ENCODE results near the gene TRMT6.

Gene TRMT6

DNA sequence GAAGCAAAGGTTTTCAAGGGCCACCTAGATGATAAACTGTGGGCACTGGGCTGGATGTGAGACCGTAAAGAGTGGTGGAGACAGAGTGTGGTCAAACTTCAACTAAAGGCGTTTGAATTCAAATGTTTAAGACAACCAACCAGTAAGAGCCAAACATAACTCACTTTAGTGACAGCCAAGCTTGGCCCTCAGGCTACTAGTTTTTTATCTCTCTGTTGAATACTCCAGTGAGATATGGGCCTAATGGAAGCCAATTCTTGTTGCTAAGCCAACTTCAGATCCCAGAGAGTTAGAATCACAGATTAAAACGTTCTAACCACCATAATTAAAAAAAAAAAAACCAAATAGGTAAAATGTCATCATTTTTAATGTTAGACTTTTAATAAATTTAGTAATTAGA, 57.3 kb downstream of the TRMT6 start:
- Mint-ChIP-seq H3K9me3 (no peaks in the 10 kb centered on the region), H3K36me3 (ENCODE audit: low read depth) (no peaks in the 10 kb centered on the region), H3K27me3 (ENCODE audit: low read depth) (peaks cover 16% of the 10 kb centered on the region), H3K27ac (no peak overlapping the region), H3K4me3 (no peak overlapping the region), H3K4me1 (no peaks in the 10 kb centered on the region)
- TF ChIP-seq, protein P1, sequence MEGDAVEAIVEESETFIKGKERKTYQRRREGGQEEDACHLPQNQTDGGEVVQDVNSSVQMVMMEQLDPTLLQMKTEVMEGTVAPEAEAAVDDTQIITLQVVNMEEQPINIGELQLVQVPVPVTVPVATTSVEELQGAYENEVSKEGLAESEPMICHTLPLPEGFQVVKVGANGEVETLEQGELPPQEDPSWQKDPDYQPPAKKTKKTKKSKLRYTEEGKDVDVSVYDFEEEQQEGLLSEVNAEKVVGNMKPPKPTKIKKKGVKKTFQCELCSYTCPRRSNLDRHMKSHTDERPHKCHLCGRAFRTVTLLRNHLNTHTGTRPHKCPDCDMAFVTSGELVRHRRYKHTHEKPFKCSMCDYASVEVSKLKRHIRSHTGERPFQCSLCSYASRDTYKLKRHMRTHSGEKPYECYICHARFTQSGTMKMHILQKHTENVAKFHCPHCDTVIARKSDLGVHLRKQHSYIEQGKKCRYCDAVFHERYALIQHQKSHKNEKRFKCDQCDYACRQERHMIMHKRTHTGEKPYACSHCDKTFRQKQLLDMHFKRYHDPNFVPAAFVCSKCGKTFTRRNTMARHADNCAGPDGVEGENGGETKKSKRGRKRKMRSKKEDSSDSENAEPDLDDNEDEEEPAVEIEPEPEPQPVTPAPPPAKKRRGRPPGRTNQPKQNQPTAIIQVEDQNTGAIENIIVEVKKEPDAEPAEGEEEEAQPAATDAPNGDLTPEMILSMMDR (IDR thresholded peaks at IDR 0.05; ENCODE audit: unreplicated experiment in 3 of 3), result no peak

DNA sequence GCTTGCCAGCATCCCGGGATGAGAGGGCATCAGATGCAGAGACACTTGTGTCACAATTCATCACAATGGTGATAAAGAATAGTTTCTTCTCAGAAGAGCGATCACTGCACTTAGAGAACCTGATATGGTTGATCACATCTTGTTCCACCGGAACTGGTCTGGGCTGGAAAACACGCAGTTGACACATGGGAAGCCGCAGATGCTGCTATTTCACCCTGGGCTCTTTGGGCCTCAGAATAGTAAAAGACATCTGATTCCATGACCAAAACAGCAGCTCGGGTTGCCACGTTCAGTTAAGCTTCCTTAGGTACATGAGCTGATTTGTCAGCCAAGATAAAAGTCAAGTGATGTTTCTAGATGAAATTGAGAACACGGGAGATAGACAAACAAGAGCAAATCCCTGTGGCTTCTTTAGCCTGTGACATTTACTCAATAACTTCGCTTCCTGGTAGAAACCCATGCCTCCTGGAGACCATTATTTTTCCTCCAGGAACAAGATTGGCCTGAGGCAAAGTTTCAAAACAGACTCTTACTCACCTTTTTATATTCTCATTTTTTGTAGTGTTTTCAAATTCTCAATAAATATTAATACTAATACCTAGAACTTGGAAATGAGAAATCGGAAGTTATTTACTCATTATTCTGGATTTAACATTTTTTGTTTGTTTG, 59.4 kb downstream of the TRMT6 start:
- no peak overlapping the region for H3K27ac Mint-ChIP-seq
- TF ChIP-seq, protein P1 (IDR thresholded peaks at IDR 0.05; ENCODE audit: unreplicated experiment in 3 of 3), result no peak
- H3K9me3 Mint-ChIP-seq, result no peaks in the 10 kb centered on the region
- H3K27me3 Mint-ChIP-seq (ENCODE audit: low read depth), result peaks cover 11% of the 10 kb centered on the region
- no peak overlapping the region for H3K4me3 Mint-ChIP-seq
- H3K36me3 Mint-ChIP-seq (ENCODE audit: low read depth), result no peaks in the 10 kb centered on the region
- peaks cover 7% of the 10 kb centered on the region for H3K4me1 Mint-ChIP-seq

DNA sequence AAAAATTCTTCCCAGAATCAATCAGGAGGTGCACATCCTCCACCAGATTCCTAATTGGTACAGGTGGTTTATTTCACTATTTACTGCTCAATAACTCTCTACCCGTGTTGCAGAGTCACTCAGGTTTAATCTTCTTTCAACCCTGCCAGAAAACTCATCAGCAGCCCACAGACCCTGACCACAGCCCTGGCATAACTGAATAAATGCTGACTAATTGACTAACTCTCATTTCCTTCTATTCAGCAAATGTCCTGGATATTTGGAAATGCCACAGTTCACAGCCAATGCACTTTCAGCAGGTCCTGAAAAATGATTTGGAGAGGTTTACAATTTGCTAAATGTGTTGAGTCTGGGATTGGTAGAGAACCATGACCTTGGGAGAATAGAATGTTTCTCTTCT, 62.3 kb downstream of the TRMT6 start:
- Mint-ChIP-seq H3K27me3 (ENCODE audit: low read depth) (peaks cover 14% of the 10 kb centered on the region), H3K36me3 (ENCODE audit: low read depth) (no peaks in the 10 kb centered on the region), H3K4me3 (no peak overlapping the region), H3K27ac (no peak overlapping the region), H3K9me3 (no peaks in the 10 kb centered on the region), H3K4me1 (peaks cover 7% of the 10 kb centered on the region)
- TF ChIP-seq, protein P1 (IDR thresholded peaks at IDR 0.05; ENCODE audit: unreplicated experiment in 3 of 3), result no peak

DNA sequence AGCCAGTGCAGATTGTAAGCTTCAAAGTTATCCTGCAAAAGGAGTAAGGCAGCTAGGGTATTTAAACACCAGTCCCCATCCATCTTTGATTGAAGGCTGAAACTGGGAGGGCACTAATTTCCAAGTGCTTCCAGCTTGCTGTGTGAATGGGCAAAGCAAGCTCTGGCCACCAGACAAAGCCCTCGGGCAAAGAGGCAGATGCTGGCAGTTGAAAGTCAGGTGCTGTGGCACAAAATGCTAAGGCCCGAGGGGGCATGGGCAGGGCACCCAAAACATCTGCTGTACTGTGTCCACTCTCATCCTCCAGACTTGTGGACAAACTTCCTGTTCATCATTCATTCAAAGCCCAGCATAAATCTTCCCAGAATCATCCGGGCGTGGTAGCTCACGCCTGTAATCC, 62.9 kb downstream of the TRMT6 start:
- Mint-ChIP-seq H3K4me1 (peaks cover 7% of the 10 kb centered on the region), H3K27ac (no peak overlapping the region), H3K36me3 (ENCODE audit: low read depth) (no peaks in the 10 kb centered on the region), H3K27me3 (ENCODE audit: low read depth) (peaks cover 14% of the 10 kb centered on the region), H3K4me3 (no peak overlapping the region), H3K9me3 (no peaks in the 10 kb centered on the region)
- TF ChIP-seq, protein P1 (IDR thresholded peaks at IDR 0.05; ENCODE audit: unreplicated experiment in 3 of 3), result no peak
